ENCODE measurements around the gene SNTB2.

DNA sequence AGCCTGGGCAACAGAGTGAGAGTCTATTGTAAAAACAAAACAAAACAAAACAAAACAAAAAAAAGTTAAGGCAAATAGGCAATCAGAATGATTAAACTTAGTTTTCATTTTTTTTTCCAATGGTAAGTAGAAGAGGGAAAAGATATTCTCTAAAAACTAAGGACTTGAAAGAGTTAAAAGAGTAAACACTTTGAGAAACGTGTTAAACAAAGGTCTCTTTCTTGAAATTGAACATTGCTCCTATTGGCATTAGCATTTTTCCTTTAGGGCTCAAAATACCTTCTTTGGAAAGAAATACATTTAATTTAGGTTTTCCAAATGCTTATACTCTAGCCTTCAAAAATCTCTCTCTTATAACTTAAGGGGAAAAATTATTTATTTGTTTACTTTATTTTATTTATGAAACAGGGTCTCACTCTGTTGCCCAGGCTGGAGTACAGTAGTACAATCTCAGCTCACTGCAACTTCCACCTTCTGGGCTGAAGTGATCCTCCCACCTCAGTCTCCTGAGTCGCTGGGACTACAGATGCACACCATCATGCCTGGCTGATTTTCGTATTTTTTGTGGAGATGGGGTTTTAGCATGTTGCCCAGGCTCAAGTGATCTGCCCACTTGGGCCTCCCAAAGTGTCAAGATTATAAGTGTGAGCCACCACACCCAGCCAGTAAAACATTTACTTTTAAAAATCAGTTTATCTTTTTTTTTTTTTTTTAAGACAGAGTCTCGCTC is 79.5 kb downstream of the SNTB2 start:
- TF ChIP-seq, protein P1, sequence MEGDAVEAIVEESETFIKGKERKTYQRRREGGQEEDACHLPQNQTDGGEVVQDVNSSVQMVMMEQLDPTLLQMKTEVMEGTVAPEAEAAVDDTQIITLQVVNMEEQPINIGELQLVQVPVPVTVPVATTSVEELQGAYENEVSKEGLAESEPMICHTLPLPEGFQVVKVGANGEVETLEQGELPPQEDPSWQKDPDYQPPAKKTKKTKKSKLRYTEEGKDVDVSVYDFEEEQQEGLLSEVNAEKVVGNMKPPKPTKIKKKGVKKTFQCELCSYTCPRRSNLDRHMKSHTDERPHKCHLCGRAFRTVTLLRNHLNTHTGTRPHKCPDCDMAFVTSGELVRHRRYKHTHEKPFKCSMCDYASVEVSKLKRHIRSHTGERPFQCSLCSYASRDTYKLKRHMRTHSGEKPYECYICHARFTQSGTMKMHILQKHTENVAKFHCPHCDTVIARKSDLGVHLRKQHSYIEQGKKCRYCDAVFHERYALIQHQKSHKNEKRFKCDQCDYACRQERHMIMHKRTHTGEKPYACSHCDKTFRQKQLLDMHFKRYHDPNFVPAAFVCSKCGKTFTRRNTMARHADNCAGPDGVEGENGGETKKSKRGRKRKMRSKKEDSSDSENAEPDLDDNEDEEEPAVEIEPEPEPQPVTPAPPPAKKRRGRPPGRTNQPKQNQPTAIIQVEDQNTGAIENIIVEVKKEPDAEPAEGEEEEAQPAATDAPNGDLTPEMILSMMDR (IDR thresholded peaks at IDR 0.05 in 4 of 5, conservative IDR thresholded peaks at IDR 0.05 in 1 of 5): no peak
- no peak for TF ChIP-seq POLR2A (IDR thresholded peaks at IDR 0.05)
